ENCODE results near the gene EBF4. TPM values are rescaled to one million over a fixed set of nuclear protein-coding genes. Genes with fewer than 3 reads are reported as not detected.

EBF4 gene
- total and polyA plus RNA-seq, 8 donors, result 7.0 to 69.2 (median 12.6) TPM

DNA sequence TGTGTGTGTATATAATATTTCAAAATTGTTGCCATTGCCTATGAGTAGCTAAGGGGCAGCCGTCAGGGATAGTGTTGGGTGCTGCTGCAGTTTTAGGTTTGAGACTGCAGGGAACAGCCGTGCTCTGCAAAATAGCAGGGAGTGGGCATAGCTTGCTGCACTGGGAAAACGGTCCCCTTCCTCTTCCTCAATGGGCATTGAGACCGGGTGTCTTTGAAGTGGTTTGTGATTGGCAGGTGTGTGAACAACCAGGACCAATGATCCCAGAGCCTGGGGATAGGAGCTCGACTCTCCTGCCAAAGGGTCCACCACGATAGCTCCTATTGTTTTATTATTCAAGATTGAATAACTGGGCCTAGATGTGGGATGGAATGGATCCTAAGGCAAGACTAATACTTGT is 5.1 kb upstream of the EBF4 start:
- WGBS, 5 donors, result 34 to 41% (median 35%) methylated on average over 6 of the region's 6 CpGs
- DNase-seq, result no peak
- Histone ChIP-seq H3K36me3 (no peaks in the 10 kb centered on the region), H3K4me3 (no peak overlapping the region), H3K27me3 (peaks cover 0 to 38% (median 9%) of the 10 kb centered on the region in 3 donors), H3K9me3 (no peaks in the 10 kb centered on the region), H3K27ac (no peak overlapping the region), H3K4me1 (peaks cover 0 to 20% (median 12%) of the 10 kb centered on the region in 4 donors)
- TF ChIP-seq POLR2AphosphoS5 (IDR thresholded peaks at IDR 0.05) (no peak), POLR2A (IDR thresholded peaks at IDR 0.05) (no peak)
- TF ChIP-seq, protein P1, sequence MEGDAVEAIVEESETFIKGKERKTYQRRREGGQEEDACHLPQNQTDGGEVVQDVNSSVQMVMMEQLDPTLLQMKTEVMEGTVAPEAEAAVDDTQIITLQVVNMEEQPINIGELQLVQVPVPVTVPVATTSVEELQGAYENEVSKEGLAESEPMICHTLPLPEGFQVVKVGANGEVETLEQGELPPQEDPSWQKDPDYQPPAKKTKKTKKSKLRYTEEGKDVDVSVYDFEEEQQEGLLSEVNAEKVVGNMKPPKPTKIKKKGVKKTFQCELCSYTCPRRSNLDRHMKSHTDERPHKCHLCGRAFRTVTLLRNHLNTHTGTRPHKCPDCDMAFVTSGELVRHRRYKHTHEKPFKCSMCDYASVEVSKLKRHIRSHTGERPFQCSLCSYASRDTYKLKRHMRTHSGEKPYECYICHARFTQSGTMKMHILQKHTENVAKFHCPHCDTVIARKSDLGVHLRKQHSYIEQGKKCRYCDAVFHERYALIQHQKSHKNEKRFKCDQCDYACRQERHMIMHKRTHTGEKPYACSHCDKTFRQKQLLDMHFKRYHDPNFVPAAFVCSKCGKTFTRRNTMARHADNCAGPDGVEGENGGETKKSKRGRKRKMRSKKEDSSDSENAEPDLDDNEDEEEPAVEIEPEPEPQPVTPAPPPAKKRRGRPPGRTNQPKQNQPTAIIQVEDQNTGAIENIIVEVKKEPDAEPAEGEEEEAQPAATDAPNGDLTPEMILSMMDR (IDR thresholded peaks at IDR 0.05), result no peak
- intact Hi-C loops (cut with DNase I; ENCODE audit: low total_unique reads), result no loop called here

DNA sequence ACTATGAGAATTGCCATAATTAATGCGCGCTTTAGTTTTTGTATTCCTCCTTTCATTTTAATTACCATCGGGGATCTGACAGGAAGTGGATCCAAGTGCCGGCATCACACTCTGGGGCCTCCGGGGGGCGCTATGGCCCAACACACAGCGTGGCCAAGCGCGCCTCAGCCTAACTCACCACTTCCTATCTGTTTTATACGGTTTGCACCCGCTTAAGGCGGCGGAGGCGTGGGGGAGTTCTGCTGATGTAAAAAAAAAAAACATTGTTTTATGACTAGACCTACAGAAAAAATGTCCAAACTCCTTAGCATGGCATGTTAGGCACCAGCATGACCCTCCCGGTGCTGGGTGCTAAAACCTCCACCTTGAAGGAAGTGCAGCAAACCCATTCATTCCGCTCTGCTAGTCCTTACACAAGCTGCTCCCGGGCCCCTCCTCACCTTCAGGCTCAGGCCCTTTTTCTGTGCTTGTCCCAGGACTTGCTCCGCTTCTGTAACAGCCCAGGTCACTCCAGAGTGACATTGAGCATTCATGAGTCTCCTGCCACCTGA is 4.5 kb upstream of the EBF4 start:
- Histone ChIP-seq H3K4me1 (peaks cover 0 to 20% (median 12%) of the 10 kb centered on the region in 4 donors), H3K27ac (no peak overlapping the region), H3K27me3 (peaks cover 0 to 38% (median 9%) of the 10 kb centered on the region in 3 donors), H3K4me3 (no peak overlapping the region), H3K9me3 (no peaks in the 10 kb centered on the region), H3K36me3 (no peaks in the 10 kb centered on the region)
- intact Hi-C loops (cut with DNase I; ENCODE audit: low total_unique reads), result no loop called here
- TF ChIP-seq EP300 (IDR thresholded peaks at IDR 0.05), result no peak
- TF ChIP-seq, protein P1 (IDR thresholded peaks at IDR 0.05), result peak in 5 of 7 experiments; percentile 16 to 53 (median 32)
- DNase-seq, result peak; percentile 66 to 81
- 15 to 23% (median 18%) methylated on average over 18 of the region's 18 CpGs for WGBS, 5 donors

DNA sequence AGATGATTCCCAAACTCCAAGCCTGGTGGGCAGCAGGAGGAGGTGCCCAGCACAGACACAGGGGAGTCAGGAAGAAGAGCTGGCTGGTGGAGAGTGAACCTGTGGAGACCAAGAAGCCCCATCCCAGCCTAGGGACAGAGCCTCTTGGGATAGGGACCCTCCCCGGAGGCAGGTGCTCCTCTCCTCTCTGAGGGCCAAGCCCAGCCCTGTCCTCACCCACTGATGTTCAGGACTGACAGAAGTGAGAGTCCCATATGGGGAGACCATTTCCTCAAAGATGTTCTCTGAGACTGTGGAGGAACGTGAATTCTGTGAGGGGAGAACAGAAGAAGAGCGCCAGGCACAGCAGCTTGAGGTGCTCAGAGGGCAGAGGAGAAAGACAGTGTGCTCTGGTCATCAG is 2.4 kb upstream of the EBF4 start:
- H3K27ac ChIP-seq, result no peak overlapping the region
- H3K4me1 ChIP-seq, result peaks cover 9 to 35% (median 24%) of the 10 kb centered on the region in 4 donors
- WGBS, 5 donors, result 75 to 89% (median 83%) methylated on average over 3 of the region's 3 CpGs
- H3K4me3 ChIP-seq, result no peak overlapping the region
- TF ChIP-seq POLR2AphosphoS5 (IDR thresholded peaks at IDR 0.05) (no peak), EP300 (IDR thresholded peaks at IDR 0.05) (no peak), POLR2A (IDR thresholded peaks at IDR 0.05) (no peak)
- TF ChIP-seq, protein P1 (IDR thresholded peaks at IDR 0.05), result no peak
- DNase-seq, result no peak
- H3K36me3 ChIP-seq, result no peaks in the 10 kb centered on the region
- intact Hi-C loops (cut with DNase I; ENCODE audit: low total_unique reads), result no loop called here
- no peaks in the 10 kb centered on the region for H3K9me3 ChIP-seq
- H3K27me3 ChIP-seq, result peaks cover 0 to 54% (median 20%) of the 10 kb centered on the region in 3 donors

DNA sequence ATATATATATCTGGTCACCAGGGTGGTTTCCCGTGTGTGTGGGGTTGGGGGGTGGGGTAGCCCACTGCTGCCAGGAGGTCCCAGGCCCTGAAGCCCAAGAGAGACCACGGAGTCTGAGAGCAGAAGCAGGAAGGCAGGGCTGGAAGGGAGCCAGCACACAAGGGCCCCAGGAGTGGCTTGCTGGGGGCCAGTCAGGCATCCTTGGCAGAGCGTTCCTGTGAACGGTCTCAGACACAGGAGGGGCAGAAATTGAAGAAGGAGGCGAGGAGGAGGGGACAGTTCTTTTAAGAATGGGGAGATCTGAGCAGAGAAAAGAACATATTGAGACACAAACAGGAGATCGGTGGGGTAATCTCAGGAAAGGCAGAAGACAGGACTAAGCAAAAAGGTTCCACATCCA is 1.9 kb upstream of the EBF4 start:
- no peak overlapping the region for H3K27ac ChIP-seq
- 56 to 79% (median 70%) methylated on average over 6 of the region's 6 CpGs for WGBS, 5 donors
- peaks cover 9 to 35% (median 24%) of the 10 kb centered on the region in 4 donors for H3K4me1 ChIP-seq
- intact Hi-C loops (cut with DNase I; ENCODE audit: low total_unique reads), result no loop called here
- peaks cover 0 to 54% (median 20%) of the 10 kb centered on the region in 3 donors for H3K27me3 ChIP-seq
- H3K4me3 ChIP-seq, result no peak overlapping the region
- H3K36me3 ChIP-seq, result no peaks in the 10 kb centered on the region
- TF ChIP-seq, protein P1 (IDR thresholded peaks at IDR 0.05), result no peak
- no peak for TF ChIP-seq POLR2A (IDR thresholded peaks at IDR 0.05)
- no peaks in the 10 kb centered on the region for H3K9me3 ChIP-seq
- DNase-seq, result no peak
